GM21390 (cell line): Measurements from ENCODE around the gene B4GALNT2.
A peak's percentile ranks its signal among the peaks of the same experiment; 100 is the strongest.
"Not testable (repeated sequence)": the region's sequence is repeated elsewhere in the genome, so short reads cannot be mapped to it uniquely, and the experiment has no call there.

Experiments
- ATAC-seq: cut with Tn5 transposase; IDR thresholded peaks from one replicate; pipeline ENCODE4 v1.9.1; 2021; ENCODE audit not compliant: unreplicated experiment

The B4GALNT2 gene

DNA sequence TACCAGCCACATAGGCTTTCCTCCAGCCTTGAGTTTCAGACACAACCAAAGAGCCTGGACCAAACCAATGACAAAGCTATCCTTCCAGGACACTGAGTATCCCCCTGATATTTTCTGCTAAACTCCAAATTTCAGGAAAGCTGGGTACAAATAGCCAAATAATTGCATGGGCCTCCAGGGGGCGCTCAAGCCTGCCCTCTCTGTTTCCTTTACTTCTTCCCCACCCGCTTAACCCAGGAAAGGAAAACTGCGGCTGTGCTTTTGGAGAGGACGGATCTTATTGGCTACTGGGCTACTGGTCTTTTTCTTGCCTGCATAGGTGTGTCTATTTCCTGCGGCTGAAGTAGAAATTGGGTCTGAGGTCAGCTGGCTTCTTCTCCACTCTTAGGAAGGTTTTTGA, 47.7 kb downstream of the B4GALNT2 start:
- ATAC-seq = no peak

DNA sequence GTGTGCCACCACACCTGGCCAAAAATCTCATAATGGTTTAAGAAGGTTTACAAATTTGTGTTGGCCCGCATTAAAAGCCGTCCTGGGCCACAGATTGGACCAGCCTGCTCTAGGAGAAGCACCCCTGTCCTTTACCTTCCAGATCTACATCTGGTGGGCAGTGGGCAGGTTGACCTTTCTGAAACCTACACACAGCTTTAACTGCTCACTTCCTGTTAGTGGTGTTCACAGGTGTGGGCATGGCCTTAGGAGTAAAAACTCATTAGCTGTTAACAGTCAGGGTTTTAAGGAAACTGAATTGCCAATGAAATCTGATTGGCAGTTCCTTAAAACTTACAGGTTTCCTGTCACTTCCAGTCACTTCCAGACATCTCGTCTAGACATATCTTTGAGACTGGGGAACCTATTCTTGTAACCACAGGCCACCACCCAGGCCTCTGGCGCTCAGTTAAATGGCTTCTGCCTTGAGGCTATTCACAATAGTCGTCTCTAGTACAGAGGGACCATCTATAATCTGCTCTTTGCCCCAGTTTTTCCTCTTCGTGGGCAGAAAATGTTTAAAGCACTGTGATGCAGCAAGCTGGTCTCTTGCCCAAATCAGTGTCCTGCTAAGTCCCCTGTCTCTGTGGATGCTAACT, 48.5 kb downstream of the B4GALNT2 start:
- ATAC-seq = no peak

DNA sequence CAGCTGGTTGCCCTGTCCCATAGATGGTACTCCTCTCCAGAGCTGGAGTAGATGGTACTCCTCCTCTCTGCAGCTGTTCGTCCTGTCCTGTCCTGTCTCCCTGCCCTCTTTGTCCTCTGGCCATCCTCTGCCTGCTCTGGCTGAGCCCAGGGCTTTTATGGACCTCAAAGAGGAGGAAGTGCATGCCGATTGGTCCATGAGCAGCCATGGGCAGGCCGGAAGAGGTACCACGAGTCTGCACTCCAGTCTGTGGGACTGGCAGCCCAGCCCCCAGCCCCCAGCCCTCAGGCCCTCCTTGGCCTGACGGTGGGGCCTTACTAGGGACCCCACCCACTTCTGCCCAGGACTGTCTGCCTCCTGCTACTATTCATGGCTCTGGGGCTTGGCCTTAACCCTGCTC, 50.8 kb downstream of the B4GALNT2 start:
- ATAC-seq = no peak

DNA sequence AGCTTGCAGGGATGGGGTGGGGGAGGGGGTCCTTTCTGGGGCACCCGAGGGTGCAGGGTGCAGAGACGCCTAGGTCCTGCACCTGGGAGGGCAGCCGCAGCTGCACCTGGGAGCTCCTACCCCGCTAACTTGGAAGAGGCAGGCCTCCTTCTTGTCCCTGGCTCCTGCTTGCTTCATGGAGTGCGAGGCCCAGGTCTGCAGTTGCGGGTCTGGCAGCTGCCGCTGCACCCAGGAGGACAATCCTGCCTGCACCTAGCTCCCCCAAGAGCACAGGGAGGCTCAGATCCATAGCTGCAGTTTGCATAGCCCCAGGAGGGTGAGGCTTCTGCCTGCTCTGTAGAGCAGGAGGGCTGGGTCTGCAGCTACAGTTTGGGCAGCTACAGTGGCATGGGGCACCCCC, 51.2 kb downstream of the B4GALNT2 start:
- ATAC-seq = no peak

DNA sequence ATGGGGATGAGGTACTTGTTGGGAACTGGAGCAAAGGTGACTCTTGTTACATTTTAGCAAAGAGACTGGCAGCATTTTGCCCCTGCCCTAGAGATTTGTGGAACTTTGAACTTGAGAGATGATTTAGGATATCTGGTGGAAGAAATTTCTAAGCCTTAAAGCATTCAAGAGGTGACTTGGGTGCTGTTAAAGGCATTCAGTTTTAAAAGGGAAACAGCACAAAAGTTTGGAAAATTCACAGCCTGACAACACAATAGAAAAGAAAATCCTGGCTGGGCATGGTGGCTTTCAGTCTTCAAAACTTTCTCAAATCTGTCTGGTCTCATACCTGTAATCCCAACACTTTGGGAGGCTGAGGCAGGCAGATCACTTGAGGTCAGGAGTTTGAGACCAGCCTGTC, 52.0 kb downstream of the B4GALNT2 start:
- ATAC-seq = not testable (repeated sequence)

DNA sequence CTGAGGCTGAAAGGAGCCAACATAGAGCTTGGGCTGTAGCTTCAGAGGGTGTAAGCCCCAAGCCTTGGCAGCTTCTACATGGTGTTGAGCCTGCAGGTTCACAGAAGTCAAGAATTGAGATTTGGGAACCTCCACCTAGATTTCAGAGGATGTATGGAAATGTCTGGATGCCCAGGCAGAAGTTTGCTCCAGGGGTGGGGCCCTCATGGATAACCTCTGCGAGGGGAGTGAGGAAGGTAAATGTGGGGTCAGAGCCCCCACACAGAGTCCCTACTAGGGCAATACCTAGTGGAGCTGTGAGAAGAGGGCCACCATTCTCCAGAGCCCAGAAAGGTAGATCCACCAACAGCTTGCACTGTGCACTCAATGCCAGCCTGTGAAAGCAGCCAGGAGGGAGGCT, 52.8 kb downstream of the B4GALNT2 start:
- not testable (repeated sequence) for ATAC-seq

DNA sequence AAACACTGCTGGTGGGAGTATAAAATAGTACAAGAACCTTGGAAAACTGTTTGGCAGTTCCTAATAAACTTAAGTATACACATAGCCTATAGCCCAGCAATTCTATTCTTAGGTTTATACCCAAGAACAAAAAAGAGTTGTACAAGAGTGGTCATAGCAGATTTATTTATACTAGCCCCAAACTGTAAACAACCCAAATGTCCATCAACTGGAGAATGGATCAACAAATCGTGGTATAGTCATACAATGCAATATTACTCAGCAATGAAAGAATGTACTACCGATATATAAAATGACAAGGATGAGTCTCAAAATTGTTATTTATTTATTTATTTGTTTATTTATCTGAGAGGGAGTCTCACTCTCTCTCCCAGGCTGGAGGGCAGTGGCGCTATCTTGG, 54.7 kb downstream of the B4GALNT2 start:
- ATAC-seq = no peak

DNA sequence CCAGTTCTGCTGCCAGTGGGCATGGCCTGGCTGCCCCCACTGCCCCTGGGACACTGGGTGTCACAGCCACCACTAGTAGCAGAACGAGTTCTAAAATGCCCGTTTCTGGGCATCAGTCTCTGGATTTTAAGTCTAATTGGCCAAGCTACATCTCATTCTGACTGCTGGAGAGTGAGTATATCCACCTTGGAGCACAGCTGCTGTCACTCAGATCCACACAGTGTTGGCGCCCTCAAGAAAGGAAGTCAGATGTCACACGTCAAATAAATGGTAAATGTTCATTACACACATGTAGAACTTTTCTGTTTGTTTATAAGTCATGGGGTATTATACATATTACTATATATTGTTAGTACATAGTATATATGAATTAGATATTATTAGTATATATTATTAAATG, 58.4 kb downstream of the B4GALNT2 start:
- ATAC-seq = no peak

DNA sequence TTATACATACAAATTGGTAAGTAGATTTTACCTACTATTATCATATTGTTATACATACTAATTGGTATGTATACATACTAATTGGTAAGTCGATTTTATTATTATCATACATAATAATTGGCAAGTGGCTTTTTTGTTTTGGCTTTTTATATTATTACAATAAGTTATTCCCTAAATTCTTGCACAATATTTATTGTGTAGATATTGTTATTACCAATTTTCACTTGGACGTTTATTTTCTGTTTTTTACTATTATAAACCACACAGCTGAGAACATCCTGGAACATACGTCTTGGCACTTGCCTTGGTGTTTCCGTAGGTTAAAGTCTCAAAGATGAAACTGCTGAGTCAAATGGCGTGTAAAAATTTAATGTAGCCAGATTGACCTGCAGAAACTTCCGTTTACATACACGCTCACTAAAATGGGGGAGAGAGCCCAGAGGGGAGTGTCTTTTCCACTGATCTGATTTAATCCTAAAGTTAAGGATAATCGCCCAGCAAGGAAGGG, 58.9 kb downstream of the B4GALNT2 start:
- ATAC-seq = peak; percentile 4

DNA sequence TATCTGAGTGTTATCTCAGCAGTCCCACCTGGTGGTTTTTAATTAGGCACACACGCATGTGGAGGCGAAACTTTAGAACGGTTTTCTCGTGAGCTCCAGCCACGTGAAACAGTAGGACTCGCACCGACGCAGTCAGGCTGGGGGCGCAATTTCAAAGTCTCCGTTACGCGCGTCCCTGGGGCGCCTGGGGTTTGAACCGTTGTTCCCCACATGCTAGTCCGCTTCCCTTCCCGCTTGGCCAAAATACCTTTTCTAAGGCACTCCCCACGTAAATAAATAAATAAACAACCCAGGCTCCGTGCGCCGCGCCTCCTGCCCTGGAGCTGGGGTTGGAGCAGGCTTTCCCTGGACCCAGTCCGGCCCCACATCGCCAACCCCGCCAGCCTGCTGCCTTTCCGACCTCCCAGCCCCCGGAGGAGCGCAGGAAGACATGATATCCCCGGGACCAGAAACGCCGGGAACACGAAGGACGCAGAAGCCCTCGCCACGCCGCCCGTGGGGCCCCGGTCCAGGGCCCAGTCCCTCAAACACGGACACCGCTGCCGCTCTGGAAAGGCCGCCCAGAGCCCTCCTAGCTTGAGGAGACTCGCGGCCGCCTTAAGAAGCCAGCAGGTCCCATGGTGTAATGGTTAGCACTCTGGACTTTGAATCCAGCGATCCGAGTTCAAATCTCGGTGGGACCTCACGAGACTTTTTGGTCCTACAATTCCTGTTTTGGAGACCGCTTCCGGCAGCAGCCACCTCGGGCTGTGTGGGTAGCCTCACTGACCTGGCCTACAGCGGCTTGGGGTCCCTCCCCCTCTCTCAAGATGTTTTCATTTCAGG, 59.6 kb downstream of the B4GALNT2 start:
- ATAC-seq = peak; percentile 47

DNA sequence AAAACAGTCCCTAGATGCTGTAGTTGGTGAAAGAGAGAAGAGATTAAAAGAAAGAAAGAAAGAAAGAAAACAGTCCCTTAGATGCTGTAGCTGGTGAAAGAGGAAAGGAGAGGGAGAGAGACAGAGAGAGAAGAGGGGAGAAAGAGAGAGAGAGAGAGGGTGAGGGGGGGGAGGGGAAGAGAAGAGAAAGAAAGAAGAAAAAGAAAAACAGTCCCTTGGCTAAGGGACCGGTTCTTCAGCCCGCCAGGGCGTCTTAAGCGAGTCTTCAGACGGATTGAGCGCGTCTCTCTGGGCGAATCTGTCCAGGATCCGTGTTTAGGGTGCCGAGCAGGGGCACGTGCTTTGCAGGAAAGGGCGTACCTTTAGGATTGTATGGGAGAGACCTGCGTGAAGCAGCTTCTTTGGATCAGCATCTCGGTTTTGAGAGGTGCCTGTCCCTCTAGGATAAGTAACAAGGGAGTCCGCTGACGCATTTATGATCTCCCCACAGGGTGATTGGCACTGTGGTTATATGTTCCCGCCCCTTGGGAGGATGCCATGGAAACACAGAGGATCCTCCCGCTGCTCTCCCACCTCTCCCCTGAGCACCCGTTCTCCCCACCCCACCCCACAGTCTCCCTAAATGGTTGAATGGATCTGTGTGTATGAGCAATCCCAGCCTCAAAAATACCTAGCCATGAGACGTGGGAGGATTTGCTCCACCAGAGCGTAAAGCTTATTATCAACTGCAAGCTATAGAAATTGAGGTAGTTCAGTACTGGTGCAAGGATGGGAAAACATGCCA, 61.1 kb downstream of the B4GALNT2 start:
- ATAC-seq = no peak

DNA sequence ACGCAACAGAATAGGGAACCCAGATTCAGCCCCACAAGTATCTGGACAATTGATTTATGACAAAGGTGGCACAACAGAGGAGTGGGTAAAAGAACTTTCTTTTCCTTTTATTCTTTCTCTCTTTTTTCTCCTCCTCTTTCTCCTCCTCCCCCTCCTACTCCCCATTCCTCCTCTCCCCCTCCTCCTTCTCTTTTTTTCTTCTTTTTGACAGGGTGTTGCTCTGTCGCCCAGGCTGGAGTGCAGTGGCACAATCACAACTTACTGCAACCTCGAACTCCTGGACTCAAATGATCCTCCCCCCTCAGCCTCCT, 61.7 kb downstream of the B4GALNT2 start:
- ATAC-seq = no peak

DNA sequence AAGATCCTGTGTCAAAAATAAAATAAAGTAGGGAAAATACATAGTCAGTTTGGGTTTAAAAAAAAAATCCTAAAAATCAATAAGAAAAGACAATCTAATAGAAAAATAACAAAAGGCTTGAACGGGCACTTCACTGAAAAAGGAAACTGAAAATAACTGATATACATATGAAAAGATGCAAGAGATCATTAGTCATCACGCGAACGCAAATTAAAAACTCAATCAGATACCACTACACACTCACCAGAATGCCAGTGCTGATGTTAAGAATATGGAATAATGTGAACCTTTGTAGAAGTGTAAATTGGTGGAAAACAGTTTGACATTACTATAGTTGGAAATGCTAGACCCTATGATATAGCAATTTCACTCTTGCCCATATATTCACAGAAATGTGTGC, 63.2 kb downstream of the B4GALNT2 start:
- no peak for ATAC-seq

DNA sequence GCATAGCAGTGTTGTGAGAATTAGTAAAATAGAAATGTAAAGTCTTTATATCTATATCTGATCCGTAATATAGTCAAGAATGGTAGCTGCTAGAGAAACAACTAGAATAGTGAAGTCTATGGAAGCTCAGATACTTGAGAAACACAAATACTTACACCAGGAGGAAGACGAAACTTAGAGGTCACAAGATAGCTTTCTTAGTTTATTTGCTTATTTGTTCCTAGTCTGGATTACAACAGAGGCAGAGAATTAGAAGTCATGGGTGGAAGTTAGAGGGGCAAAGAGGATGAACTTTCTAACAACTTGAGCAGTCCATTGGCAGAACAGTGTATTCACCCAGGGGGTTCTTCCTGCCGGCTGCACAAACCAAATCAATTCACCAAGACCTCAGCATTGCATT, 64.0 kb downstream of the B4GALNT2 start:
- ATAC-seq = no peak

DNA sequence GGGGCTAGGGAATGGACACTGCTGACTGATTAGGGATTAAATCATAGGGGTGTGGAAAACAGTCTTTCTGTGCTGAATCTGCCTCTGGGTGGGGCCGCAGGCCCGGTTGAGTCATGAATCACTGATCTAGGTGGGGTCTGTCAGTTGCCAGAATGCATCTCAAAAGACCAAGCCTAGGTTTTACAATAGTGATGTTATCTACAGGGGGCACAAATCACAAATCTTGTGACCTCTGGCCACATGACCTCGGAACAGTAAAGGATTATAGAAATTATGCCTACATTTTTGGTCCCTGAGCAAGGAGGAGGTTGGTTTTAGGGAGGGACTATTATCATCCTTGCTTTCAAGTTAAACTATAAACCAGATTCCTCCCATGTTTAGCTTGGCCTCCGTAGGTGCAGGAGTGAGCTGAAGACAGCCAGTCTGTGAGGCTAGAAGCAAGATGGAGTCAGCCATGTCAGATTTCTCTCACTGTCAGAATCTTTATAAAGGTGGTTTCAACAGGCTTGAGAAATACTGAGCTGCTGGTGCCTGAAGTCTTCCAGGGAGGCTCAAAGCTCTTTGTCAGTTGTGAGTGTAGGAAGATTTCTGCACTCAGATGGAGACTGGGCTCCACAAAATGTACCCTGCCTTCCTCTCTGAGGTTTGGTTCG, 64.9 kb downstream of the B4GALNT2 start:
- ATAC-seq = no peak

DNA sequence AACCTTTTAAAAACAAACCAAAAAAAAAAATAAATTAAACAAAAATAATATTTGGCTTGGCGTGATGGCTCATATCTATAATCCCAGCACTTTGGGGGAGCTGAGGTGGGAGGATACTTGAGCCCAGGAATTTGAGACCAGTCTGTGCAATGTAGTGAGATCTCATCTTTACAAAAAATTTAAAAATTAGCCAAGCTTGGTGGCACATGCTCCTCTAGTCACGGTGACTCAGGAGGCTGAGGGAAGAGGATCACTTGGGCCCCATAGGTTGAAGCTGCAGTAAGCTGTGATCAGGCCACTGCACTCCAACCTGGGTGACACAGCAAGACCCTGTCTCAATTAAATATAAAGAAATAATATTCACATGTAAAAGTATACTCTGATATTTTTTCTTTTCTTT, 65.6 kb downstream of the B4GALNT2 start:
- ATAC-seq = no peak

DNA sequence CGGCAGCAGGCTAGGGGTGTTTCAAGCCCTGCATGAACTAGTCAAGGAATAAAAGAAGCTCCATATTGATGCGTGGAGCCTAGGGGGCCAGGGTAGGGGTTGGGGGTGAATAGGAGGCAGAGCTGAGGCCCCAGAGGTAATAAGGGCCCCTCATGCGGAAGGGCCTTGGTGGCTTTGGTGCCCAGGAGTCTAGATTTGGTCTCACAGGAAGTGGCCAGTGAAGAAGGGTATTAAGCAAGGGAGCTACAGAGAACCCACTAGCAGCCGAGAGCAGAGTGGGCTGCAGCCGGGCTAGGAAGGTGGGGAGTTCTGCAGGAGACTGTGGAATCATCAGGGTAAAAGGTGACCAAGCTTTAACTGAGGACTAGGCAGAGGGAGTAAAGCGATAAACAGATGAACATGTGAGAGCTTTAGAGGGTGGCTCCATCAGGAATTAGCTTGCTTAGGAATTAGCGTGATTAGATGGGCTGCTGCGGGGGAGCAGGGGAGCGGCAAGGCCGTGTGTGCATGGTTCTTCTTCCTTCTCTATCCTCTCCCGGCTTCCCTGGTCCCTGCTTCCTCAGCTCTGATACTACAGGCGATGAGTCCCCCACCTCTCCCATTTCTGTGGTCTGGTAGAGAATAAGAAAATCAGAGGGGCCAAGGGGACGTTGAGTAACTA, 68.0 kb downstream of the B4GALNT2 start:
- no peak for ATAC-seq

DNA sequence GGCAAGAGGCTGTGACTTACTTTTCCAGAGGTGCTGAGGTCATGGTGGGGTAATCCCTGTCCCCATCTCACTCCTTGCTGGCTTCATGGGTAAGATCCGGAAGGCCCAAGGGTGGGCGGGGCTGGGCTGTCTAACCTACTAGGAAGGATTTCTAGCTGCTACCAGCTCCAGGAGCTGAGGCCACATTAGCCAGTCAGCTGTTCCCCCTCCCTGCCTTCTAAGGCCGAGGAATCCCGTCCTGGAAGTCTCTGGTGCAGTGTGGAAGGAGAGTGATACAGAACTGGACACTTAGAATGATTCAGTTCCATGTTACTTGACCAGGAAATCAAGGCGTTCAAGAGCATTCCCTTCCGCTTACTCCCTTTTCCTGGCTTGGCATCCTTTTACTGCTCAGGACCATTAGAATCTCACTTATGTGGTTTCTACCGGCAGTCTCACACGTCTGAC, 68.9 kb downstream of the B4GALNT2 start:
- ATAC-seq = no peak

DNA sequence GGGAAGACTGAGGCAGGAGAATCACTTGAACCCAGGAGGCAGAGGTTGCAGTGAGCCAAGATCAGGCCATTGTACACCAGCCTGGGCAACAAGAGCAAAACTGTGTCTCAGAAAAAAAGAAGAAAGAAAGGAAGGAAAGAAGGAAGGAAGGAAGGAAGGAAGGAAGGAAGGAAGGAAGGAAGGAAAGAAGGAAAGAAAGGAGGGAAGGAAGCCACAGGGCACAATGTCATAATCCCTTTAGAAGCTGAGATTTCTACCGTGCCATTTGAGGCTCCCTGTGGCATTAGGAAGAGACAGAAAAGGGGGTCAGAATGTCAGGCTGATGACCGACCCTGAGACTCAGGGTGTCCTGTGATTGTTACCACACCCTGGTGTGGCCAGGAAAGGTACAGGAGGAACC, 71.2 kb downstream of the B4GALNT2 start:
- ATAC-seq = no peak

DNA sequence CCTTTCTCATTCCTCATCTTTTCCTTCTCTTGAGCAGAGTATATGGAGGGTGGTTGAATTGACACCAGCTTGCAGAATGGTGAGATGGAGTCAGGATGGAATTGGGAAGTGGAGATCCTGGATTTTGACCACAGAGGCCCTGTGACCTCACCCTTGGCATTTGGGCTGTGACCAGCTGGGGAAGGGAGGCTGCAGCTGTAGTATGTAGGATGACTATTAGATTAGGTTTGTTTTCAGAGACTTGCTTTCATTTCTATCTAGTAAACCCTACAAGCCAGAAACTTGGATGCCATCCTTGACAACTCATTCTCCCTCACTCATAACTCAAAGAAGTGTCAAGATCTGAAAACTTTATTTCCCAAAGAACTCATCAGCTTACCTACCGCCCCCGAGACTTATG, 71.9 kb downstream of the B4GALNT2 start:
- ATAC-seq = no peak

DNA sequence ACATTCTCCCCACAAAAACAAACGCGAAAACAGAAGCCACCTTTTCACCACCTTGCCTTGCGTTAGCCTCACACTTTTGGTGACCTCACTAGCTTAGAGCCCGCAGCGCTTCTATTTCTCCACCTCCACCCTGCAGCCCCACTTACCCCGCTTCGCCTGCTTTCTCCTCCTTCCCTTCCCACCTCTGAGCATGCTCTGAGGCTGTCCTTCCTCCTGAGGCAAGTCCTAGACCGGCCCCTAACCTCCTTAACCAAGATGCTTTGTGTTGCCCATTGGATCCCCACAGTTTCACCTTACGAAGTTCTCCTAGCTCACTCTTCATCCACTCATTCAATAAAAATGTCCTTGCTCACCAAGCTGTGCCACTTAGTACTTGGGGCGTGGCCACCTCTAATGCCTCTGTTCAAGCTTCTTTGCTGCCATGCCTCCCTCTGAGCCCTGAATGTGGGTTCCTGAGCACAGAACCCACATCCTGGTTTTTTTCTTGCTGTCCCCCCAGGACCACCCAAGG, 76.5 kb downstream of the B4GALNT2 start:
- ATAC-seq = no peak
